HL-60 (cell line): ENCODE data around the gene NPHP4.

ENCODE experiments used
- GABPA ChIP-seq: IDR thresholded peaks from 2 replicates; pipeline ENCODE4 v1.6.1; 2012; ENCODE audit warnings: low read depth
- POLR2AphosphoS5 ChIP-seq: IDR thresholded peaks from 2 replicates; pipeline ENCODE4 v1.6.1; 2012; ENCODE audit warnings: low read depth
- TF ChIP-seq, protein P1 (sequence below): IDR thresholded peaks from one replicate; pipeline ENCODE4 v1.5.1; 2011; ENCODE audit warnings: low read length, control low read depth, inconsistent platforms; ENCODE audit not compliant: insufficient read depth
- TF ChIP-seq, protein P2 (sequence below): IDR thresholded peaks from 2 replicates; pipeline ENCODE4 v1.6.1; 2012; ENCODE audit warnings: low read depth; ENCODE audit not compliant: insufficient replicate concordance

GRCh38 chr1:6016191-6016865 is 24.1 kb upstream of the NPHP4 start:
- TF ChIP-seq, protein P1, sequence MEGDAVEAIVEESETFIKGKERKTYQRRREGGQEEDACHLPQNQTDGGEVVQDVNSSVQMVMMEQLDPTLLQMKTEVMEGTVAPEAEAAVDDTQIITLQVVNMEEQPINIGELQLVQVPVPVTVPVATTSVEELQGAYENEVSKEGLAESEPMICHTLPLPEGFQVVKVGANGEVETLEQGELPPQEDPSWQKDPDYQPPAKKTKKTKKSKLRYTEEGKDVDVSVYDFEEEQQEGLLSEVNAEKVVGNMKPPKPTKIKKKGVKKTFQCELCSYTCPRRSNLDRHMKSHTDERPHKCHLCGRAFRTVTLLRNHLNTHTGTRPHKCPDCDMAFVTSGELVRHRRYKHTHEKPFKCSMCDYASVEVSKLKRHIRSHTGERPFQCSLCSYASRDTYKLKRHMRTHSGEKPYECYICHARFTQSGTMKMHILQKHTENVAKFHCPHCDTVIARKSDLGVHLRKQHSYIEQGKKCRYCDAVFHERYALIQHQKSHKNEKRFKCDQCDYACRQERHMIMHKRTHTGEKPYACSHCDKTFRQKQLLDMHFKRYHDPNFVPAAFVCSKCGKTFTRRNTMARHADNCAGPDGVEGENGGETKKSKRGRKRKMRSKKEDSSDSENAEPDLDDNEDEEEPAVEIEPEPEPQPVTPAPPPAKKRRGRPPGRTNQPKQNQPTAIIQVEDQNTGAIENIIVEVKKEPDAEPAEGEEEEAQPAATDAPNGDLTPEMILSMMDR, result no peak
- TF ChIP-seq POLR2AphosphoS5 (no peak), GABPA (no peak)
- TF ChIP-seq, protein P2, sequence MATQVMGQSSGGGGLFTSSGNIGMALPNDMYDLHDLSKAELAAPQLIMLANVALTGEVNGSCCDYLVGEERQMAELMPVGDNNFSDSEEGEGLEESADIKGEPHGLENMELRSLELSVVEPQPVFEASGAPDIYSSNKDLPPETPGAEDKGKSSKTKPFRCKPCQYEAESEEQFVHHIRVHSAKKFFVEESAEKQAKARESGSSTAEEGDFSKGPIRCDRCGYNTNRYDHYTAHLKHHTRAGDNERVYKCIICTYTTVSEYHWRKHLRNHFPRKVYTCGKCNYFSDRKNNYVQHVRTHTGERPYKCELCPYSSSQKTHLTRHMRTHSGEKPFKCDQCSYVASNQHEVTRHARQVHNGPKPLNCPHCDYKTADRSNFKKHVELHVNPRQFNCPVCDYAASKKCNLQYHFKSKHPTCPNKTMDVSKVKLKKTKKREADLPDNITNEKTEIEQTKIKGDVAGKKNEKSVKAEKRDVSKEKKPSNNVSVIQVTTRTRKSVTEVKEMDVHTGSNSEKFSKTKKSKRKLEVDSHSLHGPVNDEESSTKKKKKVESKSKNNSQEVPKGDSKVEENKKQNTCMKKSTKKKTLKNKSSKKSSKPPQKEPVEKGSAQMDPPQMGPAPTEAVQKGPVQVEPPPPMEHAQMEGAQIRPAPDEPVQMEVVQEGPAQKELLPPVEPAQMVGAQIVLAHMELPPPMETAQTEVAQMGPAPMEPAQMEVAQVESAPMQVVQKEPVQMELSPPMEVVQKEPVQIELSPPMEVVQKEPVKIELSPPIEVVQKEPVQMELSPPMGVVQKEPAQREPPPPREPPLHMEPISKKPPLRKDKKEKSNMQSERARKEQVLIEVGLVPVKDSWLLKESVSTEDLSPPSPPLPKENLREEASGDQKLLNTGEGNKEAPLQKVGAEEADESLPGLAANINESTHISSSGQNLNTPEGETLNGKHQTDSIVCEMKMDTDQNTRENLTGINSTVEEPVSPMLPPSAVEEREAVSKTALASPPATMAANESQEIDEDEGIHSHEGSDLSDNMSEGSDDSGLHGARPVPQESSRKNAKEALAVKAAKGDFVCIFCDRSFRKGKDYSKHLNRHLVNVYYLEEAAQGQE, result no peak
